HG02852 (cell line): ENCODE data around the gene AGAP1.
"Not testable (repeated sequence)": the region's sequence is repeated elsewhere in the genome, so short reads cannot be mapped to it uniquely, and the experiment has no call there.

Source experiments
- ATAC-seq: cut with Tn5 transposase; IDR thresholded peaks from one replicate; pipeline ENCODE4 v1.9.1; 2021; ENCODE audit warnings: mild to moderate bottlenecking, moderate library complexity; ENCODE audit not compliant: unreplicated experiment

AGAP1 gene

GRCh38 chr2:236122236-236122635 is 628.4 kb downstream of the AGAP1 start:
- ATAC-seq: no peak

GRCh38 chr2:236123716-236124115 is 629.9 kb downstream of the AGAP1 start:
- no peak for ATAC-seq

GRCh38 chr2:236124182-236124893 is 630.5 kb downstream of the AGAP1 start:
- no peak for ATAC-seq

- no peak for ATAC-seq
These were observed 631.7 kb downstream of the AGAP1 start for GRCh38 chr2:236125541-236125940.

GRCh38 chr2:236127010-236127409 is 633.2 kb downstream of the AGAP1 start:
- ATAC-seq: no peak

GRCh38 chr2:236128321-236128720 is 634.5 kb downstream of the AGAP1 start:
- ATAC-seq: no peak

- no peak for ATAC-seq
These were observed 636.1 kb downstream of the AGAP1 start for GRCh38 chr2:236129935-236130334.

- ATAC-seq: no peak
These were observed 636.6 kb downstream of the AGAP1 start for GRCh38 chr2:236130349-236130998.

GRCh38 chr2:236131073-236131692 is 637.3 kb downstream of the AGAP1 start:
- no peak for ATAC-seq

GRCh38 chr2:236133410-236134012 is 639.7 kb downstream of the AGAP1 start:
- no peak for ATAC-seq

- ATAC-seq: no peak
These were observed 642.7 kb downstream of the AGAP1 start for GRCh38 chr2:236136538-236136937.

GRCh38 chr2:236137066-236137465 is 643.2 kb downstream of the AGAP1 start:
- no peak for ATAC-seq

GRCh38 chr2:236141616-236142015 is 647.8 kb downstream of the AGAP1 start:
- not testable (repeated sequence) for ATAC-seq

- ATAC-seq: no peak
These were observed 650.0 kb downstream of the AGAP1 start for GRCh38 chr2:236143811-236144210.

GRCh38 chr2:236146436-236146835 is 652.6 kb downstream of the AGAP1 start:
- ATAC-seq: no peak

- no peak for ATAC-seq
These were observed 661.6 kb downstream of the AGAP1 start for GRCh38 chr2:236155406-236155805.

- no peak for ATAC-seq
These were observed 662.4 kb downstream of the AGAP1 start for GRCh38 chr2:236156095-236156859.

- ATAC-seq: no peak
These were observed 663.0 kb downstream of the AGAP1 start for GRCh38 chr2:236156860-236157194.

GRCh38 chr2:236157366-236157765 is 663.5 kb downstream of the AGAP1 start:
- ATAC-seq: no peak

GRCh38 chr2:236157815-236158498 is 664.1 kb downstream of the AGAP1 start:
- ATAC-seq: no peak
